HepG2 (cell line): ENCODE data around the gene AP3B2. TPM values are rescaled to one million over a fixed set of nuclear protein-coding genes. Genes with fewer than 3 reads are reported as not detected.

Experiments used
- EP300 ChIP-seq, 3 experiments: sonication (generic) in 1 of 3; formaldehyde crosslinking in 1 of 3; IDR thresholded peaks; 2 replicates each; pipeline versions ENCODE4 v1.5.1 to v1.6.1; 2011 to 2020; ENCODE audit warnings: low read depth in 2 of 3, low read length in 2 of 3, borderline replicate concordance in 1 of 3, improper control_type of control experiment in 1 of 3, mild to moderate bottlenecking in 1 of 3, missing genetic modification reagents in 1 of 3, moderate library complexity in 1 of 3
- JDP2 ChIP-seq: sonication (generic); formaldehyde crosslinking; IDR thresholded peaks from 2 replicates; pipeline ENCODE4 v1.8.1; 2022; ENCODE audit warnings: missing genetic modification reagents, borderline replicate concordance
- JUND ChIP-seq: sonication (generic); formaldehyde crosslinking; IDR thresholded peaks from 2 replicates; pipeline ENCODE4 v1.8.0; 2022; ENCODE audit warnings: mild to moderate bottlenecking, missing genetic modification reagents
- KLF13 ChIP-seq: sonication (generic); formaldehyde crosslinking; IDR thresholded peaks from 2 replicates; pipeline ENCODE4 v1.4.0; 2020; ENCODE audit warnings: mild to moderate bottlenecking, missing genetic modification reagents
- RFXAP ChIP-seq: sonication (generic); formaldehyde crosslinking; IDR thresholded peaks from 2 replicates; pipeline ENCODE4 v1.4.0; 2020; ENCODE audit warnings: missing genetic modification reagents, borderline replicate concordance
- SMAD3 ChIP-seq: sonication (generic); formaldehyde crosslinking; IDR thresholded peaks from 2 replicates; pipeline ENCODE4 v1.4.0; 2020; ENCODE audit warnings: missing genetic modification reagents
- SMAD9 ChIP-seq: sonication (generic); formaldehyde crosslinking; IDR thresholded peaks from 2 replicates; pipeline ENCODE4 v1.5.1; 2020; ENCODE audit warnings: mild to moderate bottlenecking, missing genetic modification reagents
- SSRP1 ChIP-seq: IDR thresholded peaks from 2 replicates; pipeline ENCODE4 v1.6.1; 2016; ENCODE audit warnings: control low read depth
- ZBTB20 ChIP-seq: sonication (generic); formaldehyde crosslinking; IDR thresholded peaks from 2 replicates; pipeline ENCODE4 v1.8.1; 2023; ENCODE audit warnings: missing genetic modification reagents, low read depth, mild to moderate bottlenecking, borderline replicate concordance
- ZBTB42 ChIP-seq: sonication (generic); formaldehyde crosslinking; IDR thresholded peaks from 2 replicates; pipeline ENCODE4 v1.5.0; 2020; ENCODE audit warnings: mild to moderate bottlenecking, missing genetic modification reagents
- ZNF367 ChIP-seq: sonication (generic); formaldehyde crosslinking; IDR thresholded peaks from 2 replicates; pipeline ENCODE4 v1.4.0; 2020; ENCODE audit warnings: missing genetic modification reagents, borderline replicate concordance
- ZNF724P ChIP-seq: sonication (generic); formaldehyde crosslinking; IDR thresholded peaks from 2 replicates; pipeline ENCODE4 v1.8.0; 2022; ENCODE audit warnings: missing genetic modification reagents, borderline replicate concordance
- ZNF879 ChIP-seq: sonication (generic); formaldehyde crosslinking; IDR thresholded peaks from 2 replicates; pipeline ENCODE4 v1.8.1; 2023; ENCODE audit warnings: missing genetic modification reagents
- ZSCAN9 ChIP-seq: IDR thresholded peaks from 2 replicates; pipeline ENCODE4 v1.6.1; 2016; ENCODE audit warnings: borderline replicate concordance
- polyA plus RNA-seq, 8 experiments: library from polyadenylated mRNA; depleted of rRNA in 3 of 8; stranded (reverse) in 7 of 8; unstranded in 1 of 8; fragments of >200 nt; fragmentation: Illumina TruSeq in 4 of 8; extraction: Trizol in 4 of 8; gene quantifications; 2 replicates each; pipeline versions ENCODE4 v1.2.1 to v1.2.3, GENCODE V29; 2011 to 2016; ENCODE audit warnings: low read depth in 4 of 8, missing spikeins in 1 of 8, mixed read lengths in 1 of 8; ENCODE audit not compliant: insufficient read depth in 1 of 8
- total RNA-seq, 5 experiments: library from RNA; depleted of rRNA; stranded (reverse); fragments of >200 nt; fragmentation: Illumina TruSeq; extraction: Trizol; gene quantifications; 2 replicates each; pipeline ENCODE4 v1.2.3, GENCODE V29; 2016; ENCODE audit warnings: low read depth in 1 of 5
- TF ChIP-seq, protein P1 (sequence below): sonication (generic); formaldehyde crosslinking; IDR thresholded peaks from 2 replicates; pipeline ENCODE4 v1.9.0; 2022; ENCODE audit warnings: missing genetic modification reagents, mild to moderate bottlenecking, borderline replicate concordance
- TF ChIP-seq, protein P2 (sequence below): sonication (generic); formaldehyde crosslinking; IDR thresholded peaks from 2 replicates; pipeline ENCODE4 v1.4.0; 2020; ENCODE audit warnings: missing genetic modification reagents, borderline replicate concordance
- TF ChIP-seq, protein P3 (sequence below): sonication (generic); formaldehyde crosslinking; IDR thresholded peaks from 2 replicates; pipeline ENCODE4 v1.5.0; 2020; ENCODE audit warnings: missing genetic modification reagents
- TF ChIP-seq, protein P4 (sequence below): IDR thresholded peaks from 2 replicates; pipeline ENCODE4 v1.6.1; 2016; ENCODE audit warnings: missing genetic modification reagents, missing compliant biosample characterization
- TF ChIP-seq, protein P5 (sequence below): IDR thresholded peaks from 2 replicates; pipeline ENCODE4 v1.6.1; 2018; ENCODE audit warnings: missing genetic modification reagents

AP3B2 gene
- total and polyA plus RNA-seq, 2 of the 13 experiments (the other 11 are each of a cell fraction or from before 2014, with no cell fraction given): not detected

DNA sequence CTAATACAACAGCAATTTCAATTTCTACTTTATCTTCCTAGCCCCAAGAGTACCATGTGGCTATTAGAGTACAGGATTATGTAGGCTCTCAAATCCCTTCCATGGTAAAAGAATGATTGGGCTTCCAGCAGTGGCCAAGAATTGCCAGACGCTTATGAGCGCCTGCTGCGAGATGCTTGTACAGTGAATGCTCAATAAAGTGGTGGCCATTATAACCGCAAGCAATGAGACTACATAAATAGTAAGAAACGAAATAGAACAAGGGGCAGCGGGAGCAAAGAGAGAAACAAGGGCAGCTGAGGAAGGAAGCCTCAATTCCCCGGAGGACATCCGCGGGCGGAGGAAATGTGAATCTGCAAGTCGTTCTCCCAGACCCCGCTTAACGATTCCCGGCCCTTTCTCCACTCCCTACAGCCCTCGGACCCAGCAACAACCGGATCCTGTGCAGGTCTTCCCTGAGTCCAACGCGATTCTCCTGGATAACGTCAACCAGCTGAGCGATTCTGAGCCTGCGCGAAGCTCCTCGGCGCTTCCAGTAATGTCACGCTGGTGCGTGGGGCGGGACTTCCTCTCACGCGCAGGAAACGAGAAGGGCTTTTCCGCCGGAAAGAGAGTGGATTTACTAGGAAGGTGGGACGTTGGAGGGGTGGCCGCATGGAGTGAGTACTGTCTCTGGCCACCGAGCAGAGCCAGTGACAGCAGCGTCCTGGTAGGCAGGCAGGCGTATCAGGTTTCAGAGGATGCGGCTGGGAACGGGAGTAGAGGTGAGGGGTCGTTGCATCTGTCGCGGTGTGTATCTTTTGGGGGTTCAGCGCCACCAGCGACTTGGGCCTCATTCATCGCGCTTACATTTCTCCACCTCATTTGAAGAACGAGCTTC is 40.5 kb upstream of the AP3B2 start (continued):
- TF ChIP-seq ZNF367 (CRISPR knock-in tag) (no peak), RFXAP (CRISPR knock-in tag) (no peak), SSRP1 (no peak), ZSCAN9 (CRISPR knock-in tag) (no peak), JUND (CRISPR knock-in tag) (peak; percentile 47; the same call in 1 of the 2 replicates), SMAD9 (CRISPR knock-in tag) (no peak), EP300 (IDR thresholded peaks at IDR 0.05; ENCODE audit: low read depth in 2 of 2, low read length in 2 of 2) (0 out of 4 replicates have a peak, but pooled peaks of 1 of the 2 experiments have one; percentile 2), EP300 (CRISPR knock-in tag; IDR thresholded peaks at IDR 0.05; ENCODE audit: borderline replicate concordance) (no peak), ZBTB42 (CRISPR knock-in tag) (no peak), ZBTB20 (CRISPR knock-in tag) (peak; percentile 95), ZNF724P (CRISPR knock-in tag) (peak; percentile 22; the same call in 1 of the 2 replicates), KLF13 (CRISPR knock-in tag) (no peak), ZNF879 (0 out of 2 replicates have a peak, but pooled peaks have one; percentile 19), JDP2 (no peak), SMAD3 (CRISPR knock-in tag) (no peak)
- TF ChIP-seq, protein P1, sequence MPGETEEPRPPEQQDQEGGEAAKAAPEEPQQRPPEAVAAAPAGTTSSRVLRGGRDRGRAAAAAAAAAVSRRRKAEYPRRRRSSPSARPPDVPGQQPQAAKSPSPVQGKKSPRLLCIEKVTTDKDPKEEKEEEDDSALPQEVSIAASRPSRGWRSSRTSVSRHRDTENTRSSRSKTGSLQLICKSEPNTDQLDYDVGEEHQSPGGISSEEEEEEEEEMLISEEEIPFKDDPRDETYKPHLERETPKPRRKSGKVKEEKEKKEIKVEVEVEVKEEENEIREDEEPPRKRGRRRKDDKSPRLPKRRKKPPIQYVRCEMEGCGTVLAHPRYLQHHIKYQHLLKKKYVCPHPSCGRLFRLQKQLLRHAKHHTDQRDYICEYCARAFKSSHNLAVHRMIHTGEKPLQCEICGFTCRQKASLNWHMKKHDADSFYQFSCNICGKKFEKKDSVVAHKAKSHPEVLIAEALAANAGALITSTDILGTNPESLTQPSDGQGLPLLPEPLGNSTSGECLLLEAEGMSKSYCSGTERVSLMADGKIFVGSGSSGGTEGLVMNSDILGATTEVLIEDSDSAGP (CRISPR knock-in tag): peak; percentile 84; the same call in 1 of the 2 replicates
- TF ChIP-seq, protein P2, sequence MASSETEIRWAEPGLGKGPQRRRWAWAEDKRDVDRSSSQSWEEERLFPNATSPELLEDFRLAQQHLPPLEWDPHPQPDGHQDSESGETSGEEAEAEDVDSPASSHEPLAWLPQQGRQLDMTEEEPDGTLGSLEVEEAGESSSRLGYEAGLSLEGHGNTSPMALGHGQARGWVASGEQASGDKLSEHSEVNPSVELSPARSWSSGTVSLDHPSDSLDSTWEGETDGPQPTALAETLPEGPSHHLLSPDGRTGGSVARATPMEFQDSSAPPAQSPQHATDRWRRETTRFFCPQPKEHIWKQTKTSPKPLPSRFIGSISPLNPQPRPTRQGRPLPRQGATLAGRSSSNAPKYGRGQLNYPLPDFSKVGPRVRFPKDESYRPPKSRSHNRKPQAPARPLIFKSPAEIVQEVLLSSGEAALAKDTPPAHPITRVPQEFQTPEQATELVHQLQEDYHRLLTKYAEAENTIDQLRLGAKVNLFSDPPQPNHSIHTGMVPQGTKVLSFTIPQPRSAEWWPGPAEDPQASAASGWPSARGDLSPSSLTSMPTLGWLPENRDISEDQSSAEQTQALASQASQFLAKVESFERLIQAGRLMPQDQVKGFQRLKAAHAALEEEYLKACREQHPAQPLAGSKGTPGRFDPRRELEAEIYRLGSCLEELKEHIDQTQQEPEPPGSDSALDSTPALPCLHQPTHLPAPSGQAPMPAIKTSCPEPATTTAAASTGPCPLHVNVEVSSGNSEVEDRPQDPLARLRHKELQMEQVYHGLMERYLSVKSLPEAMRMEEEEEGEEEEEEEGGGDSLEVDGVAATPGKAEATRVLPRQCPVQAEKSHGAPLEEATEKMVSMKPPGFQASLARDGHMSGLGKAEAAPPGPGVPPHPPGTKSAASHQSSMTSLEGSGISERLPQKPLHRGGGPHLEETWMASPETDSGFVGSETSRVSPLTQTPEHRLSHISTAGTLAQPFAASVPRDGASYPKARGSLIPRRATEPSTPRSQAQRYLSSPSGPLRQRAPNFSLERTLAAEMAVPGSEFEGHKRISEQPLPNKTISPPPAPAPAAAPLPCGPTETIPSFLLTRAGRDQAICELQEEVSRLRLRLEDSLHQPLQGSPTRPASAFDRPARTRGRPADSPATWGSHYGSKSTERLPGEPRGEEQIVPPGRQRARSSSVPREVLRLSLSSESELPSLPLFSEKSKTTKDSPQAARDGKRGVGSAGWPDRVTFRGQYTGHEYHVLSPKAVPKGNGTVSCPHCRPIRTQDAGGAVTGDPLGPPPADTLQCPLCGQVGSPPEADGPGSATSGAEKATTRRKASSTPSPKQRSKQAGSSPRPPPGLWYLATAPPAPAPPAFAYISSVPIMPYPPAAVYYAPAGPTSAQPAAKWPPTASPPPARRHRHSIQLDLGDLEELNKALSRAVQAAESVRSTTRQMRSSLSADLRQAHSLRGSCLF: no peak
- TF ChIP-seq, protein P3, sequence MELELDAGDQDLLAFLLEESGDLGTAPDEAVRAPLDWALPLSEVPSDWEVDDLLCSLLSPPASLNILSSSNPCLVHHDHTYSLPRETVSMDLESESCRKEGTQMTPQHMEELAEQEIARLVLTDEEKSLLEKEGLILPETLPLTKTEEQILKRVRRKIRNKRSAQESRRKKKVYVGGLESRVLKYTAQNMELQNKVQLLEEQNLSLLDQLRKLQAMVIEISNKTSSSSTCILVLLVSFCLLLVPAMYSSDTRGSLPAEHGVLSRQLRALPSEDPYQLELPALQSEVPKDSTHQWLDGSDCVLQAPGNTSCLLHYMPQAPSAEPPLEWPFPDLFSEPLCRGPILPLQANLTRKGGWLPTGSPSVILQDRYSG (CRISPR knock-in tag): no peak; the same call in 1 of the 2 replicates
- TF ChIP-seq, protein P4, sequence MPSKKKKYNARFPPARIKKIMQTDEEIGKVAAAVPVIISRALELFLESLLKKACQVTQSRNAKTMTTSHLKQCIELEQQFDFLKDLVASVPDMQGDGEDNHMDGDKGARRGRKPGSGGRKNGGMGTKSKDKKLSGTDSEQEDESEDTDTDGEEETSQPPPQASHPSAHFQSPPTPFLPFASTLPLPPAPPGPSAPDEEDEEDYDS: peak; percentile 88
- TF ChIP-seq, protein P5, sequence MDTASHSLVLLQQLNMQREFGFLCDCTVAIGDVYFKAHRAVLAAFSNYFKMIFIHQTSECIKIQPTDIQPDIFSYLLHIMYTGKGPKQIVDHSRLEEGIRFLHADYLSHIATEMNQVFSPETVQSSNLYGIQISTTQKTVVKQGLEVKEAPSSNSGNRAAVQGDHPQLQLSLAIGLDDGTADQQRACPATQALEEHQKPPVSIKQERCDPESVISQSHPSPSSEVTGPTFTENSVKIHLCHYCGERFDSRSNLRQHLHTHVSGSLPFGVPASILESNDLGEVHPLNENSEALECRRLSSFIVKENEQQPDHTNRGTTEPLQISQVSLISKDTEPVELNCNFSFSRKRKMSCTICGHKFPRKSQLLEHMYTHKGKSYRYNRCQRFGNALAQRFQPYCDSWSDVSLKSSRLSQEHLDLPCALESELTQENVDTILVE (CRISPR knock-in tag): no peak
